ENCODE data around the gene ZNF343.
A peak's percentile ranks its signal among the peaks of the same experiment; 100 is the strongest.

ZNF343 gene

DNA sequence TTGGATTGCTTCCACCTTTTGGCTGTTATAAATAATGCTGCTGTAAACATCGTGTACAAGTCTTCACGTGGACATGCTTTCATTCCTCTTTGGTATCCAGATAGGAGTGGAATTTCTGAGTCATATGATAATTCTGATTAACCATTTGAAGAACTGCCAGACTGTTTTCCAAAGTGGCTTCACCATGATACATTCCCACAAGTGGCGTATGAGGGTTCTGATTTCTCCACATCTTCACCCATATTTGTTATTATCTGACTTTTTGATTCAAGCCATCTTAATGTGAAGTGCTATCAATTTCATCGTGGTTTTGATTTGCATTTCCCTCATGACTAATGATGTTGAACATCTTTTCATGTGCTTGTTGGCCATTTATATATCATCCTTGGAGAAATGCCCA, 35.2 kb downstream of the ZNF343 start:
- Histone ChIP-seq H3K27me3 (ENCODE audit: control insufficient read depth, insufficient read depth, low read length, poor library complexity, severe bottlenecking) (no peaks in the 10 kb centered on the region), H3K9me3 (ENCODE audit: control insufficient read depth, low read length) (no peaks in the 10 kb centered on the region), H3K27ac (ENCODE audit: insufficient read depth, low read depth, low read length, poor library complexity, severe bottlenecking) (no peak overlapping the region), H3K36me3 (ENCODE audit: control insufficient read depth, insufficient read depth, low read length) (no peaks in the 10 kb centered on the region), H3K4me3 (ENCODE audit: insufficient read depth, low read depth, low read length) (no peak overlapping the region), H3K4me1 (ENCODE audit: control insufficient read depth, insufficient read depth, low read length) (peaks cover 3% of the 10 kb centered on the region)
- 70 to 91% methylated on average over 4 of the region's 4 CpGs for WGBS, 2 experiments

DNA sequence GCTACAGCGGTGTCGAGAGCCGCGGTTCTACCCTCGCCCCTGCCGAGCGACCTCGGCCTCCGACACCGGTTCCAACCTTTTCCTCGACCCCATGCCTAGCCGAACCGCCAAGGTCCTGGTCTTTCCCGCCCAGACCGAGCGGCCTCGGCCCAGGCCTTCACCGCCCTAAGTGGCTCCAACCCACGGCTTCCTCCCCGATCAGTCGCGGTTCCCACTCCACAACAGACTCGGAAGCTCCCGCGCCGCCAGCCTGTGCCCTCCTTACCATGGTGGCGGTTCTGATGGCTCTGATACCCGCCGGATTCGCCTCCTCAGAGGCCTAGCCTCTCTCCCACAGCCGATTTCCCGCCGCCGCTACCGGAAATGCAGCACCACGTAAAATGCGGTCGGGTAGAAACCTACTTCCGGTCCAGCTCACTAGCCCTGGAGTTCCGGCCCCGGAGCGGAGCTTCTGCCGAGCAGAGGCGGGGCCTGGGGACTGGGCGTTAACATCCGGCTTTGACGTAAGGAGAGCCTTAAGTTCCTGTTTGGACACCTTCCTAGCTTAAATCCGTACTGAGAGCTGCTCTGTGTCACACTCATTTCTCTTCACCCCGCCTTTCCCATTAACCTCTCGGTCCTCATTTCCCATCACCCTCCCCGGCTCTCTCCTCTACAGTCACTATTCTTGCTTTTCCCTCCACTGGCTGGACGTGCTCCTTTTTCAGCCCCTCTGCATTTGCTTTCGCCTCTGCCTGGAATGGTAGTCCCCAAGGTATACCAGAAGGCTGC, 38.1 kb downstream of the ZNF343 start, which contains the start of gene SNRPB:
Gene SNRPB, minus strand, starts transcription at position 367 of the 771 bp plus-strand sequence. Its CDS starts 99 bp downstream, at position 268.
- Histone ChIP-seq H3K27ac (ENCODE audit: insufficient read depth, low read depth, low read length, poor library complexity, severe bottlenecking) (peak within 1 kb of the TSS; percentile 90), H3K4me3 (ENCODE audit: insufficient read depth, low read depth, low read length) (peak within 1 kb of the TSS; percentile 80), H3K4me1 (ENCODE audit: control insufficient read depth, insufficient read depth, low read length) (peaks cover 7% of the 10 kb centered on the region), H3K9me3 (ENCODE audit: control insufficient read depth, low read length) (no peaks in the 10 kb centered on the region), H3K27me3 (ENCODE audit: control insufficient read depth, insufficient read depth, low read length, poor library complexity, severe bottlenecking) (no peaks in the 10 kb centered on the region), H3K36me3 (ENCODE audit: control insufficient read depth, insufficient read depth, low read length) (peaks cover 15% of the 10 kb centered on the region)
- WGBS, 2 experiments, result 1% methylated on average over 53 of the region's 53 CpGs

DNA sequence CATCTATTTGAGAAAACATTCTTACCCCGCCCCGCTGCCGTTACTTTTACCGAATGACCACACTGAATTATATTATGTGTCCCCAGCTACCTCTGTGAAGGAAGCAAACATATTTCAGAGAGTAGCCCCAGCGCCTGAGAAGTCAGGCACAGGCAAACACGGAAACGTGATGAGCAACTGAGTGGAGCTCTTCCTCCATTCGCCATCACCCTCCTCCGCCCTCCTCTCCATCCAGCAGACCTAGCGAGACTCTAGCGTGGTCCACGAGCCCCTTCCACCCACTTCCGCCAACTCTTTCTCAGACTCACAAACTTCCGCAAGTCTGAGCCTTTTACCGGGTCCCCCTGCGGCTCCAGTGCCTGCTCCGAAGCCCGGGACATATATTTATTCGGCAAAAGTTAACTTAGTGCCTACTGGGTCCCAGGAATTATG, 38.7 kb downstream of the ZNF343 start:
- H3K9me3 ChIP-seq (ENCODE audit: control insufficient read depth, low read length), result no peaks in the 10 kb centered on the region
- WGBS, 2 experiments, result 0% methylated on average over 19 of the region's 19 CpGs
- H3K27ac ChIP-seq (ENCODE audit: insufficient read depth, low read depth, low read length, poor library complexity, severe bottlenecking), result peak overlapping the region; percentile 90
- peak overlapping the region; percentile 80 for H3K4me3 ChIP-seq (ENCODE audit: insufficient read depth, low read depth, low read length)
- H3K36me3 ChIP-seq (ENCODE audit: control insufficient read depth, insufficient read depth, low read length), result peaks cover 21% of the 10 kb centered on the region
- H3K4me1 ChIP-seq (ENCODE audit: control insufficient read depth, insufficient read depth, low read length), result peaks cover 7% of the 10 kb centered on the region
- H3K27me3 ChIP-seq (ENCODE audit: control insufficient read depth, insufficient read depth, low read length, poor library complexity, severe bottlenecking), result no peaks in the 10 kb centered on the region

DNA sequence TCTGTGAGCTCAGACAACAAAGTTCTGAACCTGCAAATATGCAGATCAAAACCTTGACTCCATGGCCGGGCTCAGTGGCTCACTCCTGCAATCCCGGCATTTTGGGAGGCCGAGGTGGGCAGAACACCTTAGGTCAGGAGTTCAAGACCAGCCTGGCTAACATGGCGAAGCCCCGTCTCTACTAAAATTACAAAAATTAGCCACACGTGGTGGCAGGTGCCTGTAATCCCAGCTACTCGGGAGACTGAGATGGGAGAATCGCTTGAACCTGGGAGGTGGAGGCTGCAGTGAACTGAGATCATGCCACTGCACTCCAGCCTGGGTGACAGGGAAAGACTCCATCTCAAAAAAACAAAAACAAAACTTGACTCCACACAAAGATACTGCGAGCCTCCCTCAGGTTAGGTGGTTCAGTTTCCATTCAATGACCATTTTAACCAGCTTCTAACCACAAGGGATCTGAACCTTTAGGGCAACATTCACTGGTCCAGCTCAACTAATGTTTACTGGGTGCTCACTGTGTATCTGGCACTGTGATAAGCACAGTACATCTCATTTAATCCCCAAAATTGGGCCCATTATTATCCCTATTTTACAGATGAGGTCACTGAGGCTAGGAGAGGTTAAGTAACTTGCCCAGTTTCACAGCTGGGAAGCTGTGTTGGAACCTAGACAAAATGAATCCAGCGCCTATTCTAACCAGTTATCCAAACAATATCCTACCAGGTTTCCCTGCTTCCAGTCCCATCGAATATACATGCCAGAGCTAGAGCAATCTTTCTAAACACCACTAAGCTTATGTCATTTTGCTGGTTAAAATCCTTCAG, 39.9 kb downstream of the ZNF343 start:
- H3K36me3 ChIP-seq (ENCODE audit: control insufficient read depth, insufficient read depth, low read length), result peaks cover 32% of the 10 kb centered on the region
- peaks cover 7% of the 10 kb centered on the region for H3K4me1 ChIP-seq (ENCODE audit: control insufficient read depth, insufficient read depth, low read length)
- H3K27me3 ChIP-seq (ENCODE audit: control insufficient read depth, insufficient read depth, low read length, poor library complexity, severe bottlenecking), result no peaks in the 10 kb centered on the region
- peak overlapping the region; percentile 80 for H3K4me3 ChIP-seq (ENCODE audit: insufficient read depth, low read depth, low read length)
- no peak overlapping the region for H3K27ac ChIP-seq (ENCODE audit: insufficient read depth, low read depth, low read length, poor library complexity, severe bottlenecking)
- 86% methylated on average over 11 of the region's 11 CpGs for WGBS, 2 experiments
- no peaks in the 10 kb centered on the region for H3K9me3 ChIP-seq (ENCODE audit: control insufficient read depth, low read length)

DNA sequence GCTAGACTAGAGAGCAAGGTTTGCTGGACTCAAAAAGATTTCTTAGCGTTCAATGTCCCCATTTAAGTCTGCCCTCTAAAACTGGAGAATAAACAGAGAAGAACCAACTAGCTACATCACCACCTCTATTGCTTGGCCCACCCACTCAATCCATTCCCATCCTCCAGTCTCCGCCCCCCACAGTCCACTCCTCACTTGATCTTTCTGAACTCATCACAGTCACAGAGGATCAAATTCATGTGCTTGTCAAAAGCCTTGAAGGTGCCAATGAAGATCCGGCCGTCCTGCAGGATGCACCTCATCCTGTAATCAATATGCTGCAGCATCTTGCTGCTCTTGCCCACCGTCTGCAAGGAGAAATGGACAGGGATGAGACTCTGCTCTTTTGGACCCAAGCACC, 41.3 kb downstream of the ZNF343 start:
- Histone ChIP-seq H3K4me3 (ENCODE audit: insufficient read depth, low read depth, low read length) (no peak overlapping the region), H3K36me3 (ENCODE audit: control insufficient read depth, insufficient read depth, low read length) (peaks cover 46% of the 10 kb centered on the region), H3K27ac (ENCODE audit: insufficient read depth, low read depth, low read length, poor library complexity, severe bottlenecking) (no peak overlapping the region), H3K4me1 (ENCODE audit: control insufficient read depth, insufficient read depth, low read length) (peaks cover 7% of the 10 kb centered on the region), H3K9me3 (ENCODE audit: control insufficient read depth, low read length) (no peaks in the 10 kb centered on the region), H3K27me3 (ENCODE audit: control insufficient read depth, insufficient read depth, low read length, poor library complexity, severe bottlenecking) (no peaks in the 10 kb centered on the region)
- WGBS, 2 experiments, result 94 to 95% methylated on average over 5 of the region's 5 CpGs

DNA sequence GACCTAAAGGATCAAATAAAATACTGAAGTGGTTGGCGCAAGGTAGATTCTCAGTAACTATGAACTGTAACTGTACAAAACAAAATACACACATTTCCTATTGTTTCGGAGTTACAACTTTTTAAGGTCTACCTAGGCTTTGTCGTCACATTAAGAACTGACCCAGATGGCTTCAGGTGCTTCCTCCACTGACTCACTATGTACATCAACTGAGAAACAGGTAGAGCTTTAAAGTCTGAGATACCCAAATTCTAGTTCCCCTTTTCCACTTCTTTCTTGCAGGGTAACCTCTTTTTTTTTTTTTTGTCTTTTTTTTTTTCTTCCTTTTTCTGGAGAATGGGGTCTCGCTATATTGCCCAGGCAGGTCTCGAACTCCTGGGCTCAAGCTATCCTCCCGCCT, 43.6 kb downstream of the ZNF343 start:
- 94 to 96% methylated on average over 6 of the region's 6 CpGs for WGBS, 2 experiments
- H3K9me3 ChIP-seq (ENCODE audit: control insufficient read depth, low read length), result no peaks in the 10 kb centered on the region
- peaks cover 67% of the 10 kb centered on the region for H3K36me3 ChIP-seq (ENCODE audit: control insufficient read depth, insufficient read depth, low read length)
- H3K27me3 ChIP-seq (ENCODE audit: control insufficient read depth, insufficient read depth, low read length, poor library complexity, severe bottlenecking), result no peaks in the 10 kb centered on the region
- peaks cover 7% of the 10 kb centered on the region for H3K4me1 ChIP-seq (ENCODE audit: control insufficient read depth, insufficient read depth, low read length)
- H3K4me3 ChIP-seq (ENCODE audit: insufficient read depth, low read depth, low read length), result no peak overlapping the region
- no peak overlapping the region for H3K27ac ChIP-seq (ENCODE audit: insufficient read depth, low read depth, low read length, poor library complexity, severe bottlenecking)

DNA sequence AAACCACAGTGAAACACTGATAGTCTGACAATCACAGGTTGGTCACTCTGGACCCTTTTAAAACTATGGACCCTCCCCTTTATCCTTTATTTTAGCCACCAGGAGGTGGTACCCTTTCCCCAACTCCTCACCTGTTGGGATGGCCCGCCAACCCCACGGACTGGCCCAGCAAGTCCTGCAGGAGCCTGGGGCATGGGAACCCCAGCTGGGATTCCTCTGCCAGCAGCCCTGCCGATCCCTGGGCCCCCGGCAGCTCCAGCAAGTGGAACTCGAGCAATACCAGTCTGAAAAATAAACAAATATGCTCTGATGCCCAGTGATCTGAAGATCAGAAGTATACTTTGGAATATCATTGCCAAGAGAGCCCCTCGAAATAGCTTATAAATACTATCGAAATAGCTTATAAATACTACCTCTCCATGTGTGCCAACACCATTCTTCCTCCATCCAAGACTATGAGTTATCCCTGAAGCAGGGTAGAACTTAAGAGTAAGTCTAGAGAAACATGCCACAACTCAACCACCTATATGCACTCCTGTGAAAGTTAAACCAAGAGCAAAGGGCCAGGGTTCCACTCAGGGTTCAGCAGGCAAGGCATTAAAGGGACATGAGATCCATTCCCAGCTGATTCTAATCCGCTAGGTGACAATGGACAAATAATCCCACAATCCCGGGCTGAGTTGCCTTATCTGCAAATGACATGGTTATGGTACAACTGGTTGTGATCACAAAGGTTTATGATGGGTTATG, 44.9 kb downstream of the ZNF343 start:
- 94 to 96% methylated on average over 9 of the region's 9 CpGs for WGBS, 2 experiments

DNA sequence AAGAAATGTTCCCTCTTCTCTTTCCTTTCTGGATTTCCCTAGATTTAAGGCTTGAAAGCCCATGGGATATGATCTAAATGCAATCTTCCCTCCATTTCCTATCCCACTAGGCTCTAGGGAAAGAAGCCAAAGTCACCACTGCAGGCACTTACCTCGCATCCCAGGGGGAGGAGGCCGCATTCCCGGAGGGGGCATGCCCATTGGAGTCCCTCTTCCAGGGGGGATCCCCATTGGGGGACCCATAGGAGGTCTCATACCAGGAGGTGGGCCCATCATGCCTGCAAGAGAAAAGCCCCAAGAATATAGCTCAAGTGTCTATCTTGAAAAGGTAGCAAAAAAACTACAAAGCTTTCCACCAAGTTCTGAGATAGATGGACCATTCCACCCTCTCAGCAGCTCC, 46.2 kb downstream of the ZNF343 start:
- no peak overlapping the region for H3K4me3 ChIP-seq (ENCODE audit: insufficient read depth, low read depth, low read length)
- no peaks in the 10 kb centered on the region for H3K9me3 ChIP-seq (ENCODE audit: control insufficient read depth, low read length)
- WGBS, 2 experiments, result 97 to 98% methylated on average over 3 of the region's 3 CpGs
- no peak overlapping the region for H3K27ac ChIP-seq (ENCODE audit: insufficient read depth, low read depth, low read length, poor library complexity, severe bottlenecking)
- H3K4me1 ChIP-seq (ENCODE audit: control insufficient read depth, insufficient read depth, low read length), result no peaks in the 10 kb centered on the region
- H3K36me3 ChIP-seq (ENCODE audit: control insufficient read depth, insufficient read depth, low read length), result peaks cover 63% of the 10 kb centered on the region
- no peaks in the 10 kb centered on the region for H3K27me3 ChIP-seq (ENCODE audit: control insufficient read depth, insufficient read depth, low read length, poor library complexity, severe bottlenecking)

More for the DNA sequence above, 44.9 kb downstream of the ZNF343 start:
- no peak overlapping the region for H3K4me3 ChIP-seq (ENCODE audit: insufficient read depth, low read depth, low read length)
- no peaks in the 10 kb centered on the region for H3K9me3 ChIP-seq (ENCODE audit: control insufficient read depth, low read length)
- H3K27me3 ChIP-seq (ENCODE audit: control insufficient read depth, insufficient read depth, low read length, poor library complexity, severe bottlenecking), result no peaks in the 10 kb centered on the region
- H3K27ac ChIP-seq (ENCODE audit: insufficient read depth, low read depth, low read length, poor library complexity, severe bottlenecking), result no peak overlapping the region
- H3K4me1 ChIP-seq (ENCODE audit: control insufficient read depth, insufficient read depth, low read length), result peaks cover 7% of the 10 kb centered on the region
- H3K36me3 ChIP-seq (ENCODE audit: control insufficient read depth, insufficient read depth, low read length), result peaks cover 68% of the 10 kb centered on the region

DNA sequence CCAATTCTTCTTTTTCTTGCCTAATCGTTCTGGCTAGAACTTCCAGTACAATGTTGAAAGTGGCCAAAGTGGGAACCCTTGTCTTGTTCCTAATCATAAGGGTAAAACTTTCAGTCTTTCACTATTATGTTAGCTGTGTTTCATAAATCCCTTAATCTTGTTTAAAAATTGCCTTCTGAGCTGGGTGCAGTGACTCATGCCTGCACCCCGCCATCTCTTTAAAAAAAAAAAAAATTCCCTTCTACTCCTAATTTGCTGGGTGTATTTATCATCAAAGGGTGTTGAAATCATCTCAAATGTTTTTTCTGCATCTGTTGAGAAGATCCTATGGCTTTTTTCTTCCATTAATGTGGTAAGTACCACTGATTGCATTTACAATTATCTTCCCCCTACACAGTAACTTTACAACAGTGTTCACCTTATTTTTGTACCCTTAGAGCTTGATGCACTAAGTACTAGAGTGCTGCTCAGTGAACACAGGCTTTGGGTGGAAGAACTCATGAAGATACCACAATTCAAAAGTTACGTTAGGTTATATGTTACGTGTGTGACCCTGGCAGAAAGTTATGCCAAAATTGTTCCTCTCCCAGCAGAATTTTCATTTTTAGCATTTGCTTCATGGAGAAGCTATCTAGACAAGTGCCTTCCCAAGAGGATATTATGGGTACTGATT, 47.8 kb downstream of the ZNF343 start:
- Histone ChIP-seq H3K36me3 (ENCODE audit: control insufficient read depth, insufficient read depth, low read length) (peaks cover 56% of the 10 kb centered on the region), H3K4me1 (ENCODE audit: control insufficient read depth, insufficient read depth, low read length) (no peaks in the 10 kb centered on the region), H3K9me3 (ENCODE audit: control insufficient read depth, low read length) (no peaks in the 10 kb centered on the region), H3K27ac (ENCODE audit: insufficient read depth, low read depth, low read length, poor library complexity, severe bottlenecking) (no peak overlapping the region), H3K27me3 (ENCODE audit: control insufficient read depth, insufficient read depth, low read length, poor library complexity, severe bottlenecking) (no peaks in the 10 kb centered on the region), H3K4me3 (ENCODE audit: insufficient read depth, low read depth, low read length) (no peak overlapping the region)
- WGBS, 2 experiments, result 97 to 99% methylated on average over 3 to 4 of the region's 4 CpGs
